Stomach (tissue), 19 donors: ENCODE results near the gene SLC16A8. TPM values are rescaled to one million over a fixed set of nuclear protein-coding genes. Genes with fewer than 3 reads are reported as not detected.

Source experiments
- DNase-seq, 2 donors: peaks; one replicate each; pipeline versions ENCODE4 v3.0.0 to v3.0.0-alpha.2; 2013 to 2019
- H3K27ac ChIP-seq, 5 donors: fragments of 200-600 bp in 4 of 5; sonication (generic) in 4 of 5; one replicate each; pipeline ENCODE4 v1.5.1; 2013 to 2019; ENCODE audit warnings: mild to moderate bottlenecking in 1 of 5, moderate library complexity in 1 of 5
- H3K27me3 ChIP-seq, 3 donors: fragments of 200-600 bp; sonication (generic); one replicate each; pipeline ENCODE4 v1.5.1; 2017 to 2019; ENCODE audit warnings: mixed run types in 1 of 3
- H3K36me3 ChIP-seq, 4 donors: fragments of 200-600 bp; sonication (generic); 1 replicate in 3 of 4; 2 replicates in 1 of 4; pipeline ENCODE4 v1.5.1; 2016 to 2019
- H3K4me1 ChIP-seq, 4 donors: fragments of 200-600 bp; sonication (generic); one replicate each; pipeline ENCODE4 v1.5.1; 2016 to 2019
- H3K4me3 ChIP-seq, 4 donors: fragments of 200-600 bp; sonication (generic) in 3 of 4; one replicate each; pipeline ENCODE4 v1.5.1; 2016 to 2019; ENCODE audit warnings: mild to moderate bottlenecking in 1 of 4
- H3K9me3 ChIP-seq, 4 donors: fragments of 200-600 bp; sonication (generic); one replicate each; pipeline ENCODE4 v1.5.1; 2016 to 2019
- EP300 ChIP-seq: sonication (generic); formaldehyde crosslinking; IDR thresholded peaks from one replicate; pipeline ENCODE4 v1.6.1; 2017; ENCODE audit warnings: antibody characterized with exemption
- POLR2A ChIP-seq, 4 donors: fragments of 450-650 bp; IDR thresholded peaks; one replicate each; pipeline ENCODE4 v1.6.1; 2016; ENCODE audit warnings: antibody characterized with exemption in 4 of 4, control low read depth in 2 of 4, mild to moderate bottlenecking in 1 of 4, moderate library complexity in 1 of 4
- POLR2AphosphoS5 ChIP-seq, 3 donors: sonication (generic); formaldehyde crosslinking; IDR thresholded peaks; one replicate each; pipeline ENCODE4 v1.6.1; 2016; ENCODE audit warnings: antibody characterized with exemption in 3 of 3
- WGBS, 5 donors: extraction: QIAGEN DNeasy Blood & Tissue Kit in 3 of 5; methylation state at CpG; one replicate each; pipeline versions ENCODE4 v1.1.5 to v1.1.7; 2013 to 2018; 5-methylcytosine and 5-hydroxymethylcytosine counted together
- intact Hi-C: fragments of 100-400 bp; cut with DNase I; formaldehyde crosslinking; loops from one replicate; pipeline ENCODE4 v1.15.1; 2023; ENCODE audit warnings: low total_unique reads
- long read RNA-seq, 10 donors: transcript quantifications; one replicate each; lab custom pipeline, GENCODE V29; 2026
- polyA plus RNA-seq, 3 donors: library from polyadenylated mRNA; stranded (reverse); fragments of 200-250 nt; gene quantifications; one replicate each; pipeline ENCODE4 v1.2.3, GENCODE V29; 2013
- total RNA-seq, 5 donors: library from RNA; depleted of rRNA; stranded (reverse); fragments of >200 nt; gene quantifications; one replicate each; pipeline versions ENCODE4 v1.1.0 to v1.2.3, GENCODE V29; 2014 to 2016
- TF ChIP-seq, protein P1 (sequence below), 7 experiments: fragments of 450-650 bp in 4 of 7; fragments of 200-600 bp in 3 of 7; sonication (generic) in 3 of 7; IDR thresholded peaks; one replicate each; pipeline ENCODE4 v1.5.1; 2016 to 2019; ENCODE audit warnings: antibody characterized with exemption in 7 of 7, control low read depth in 2 of 7, mild to moderate bottlenecking in 1 of 7
- donor health status: healthy with polysubstance abuse.
- donor health status: Bipolar disorder and iron deficiency.
- donor health status: healthy.

Gene SLC16A8, protein sequence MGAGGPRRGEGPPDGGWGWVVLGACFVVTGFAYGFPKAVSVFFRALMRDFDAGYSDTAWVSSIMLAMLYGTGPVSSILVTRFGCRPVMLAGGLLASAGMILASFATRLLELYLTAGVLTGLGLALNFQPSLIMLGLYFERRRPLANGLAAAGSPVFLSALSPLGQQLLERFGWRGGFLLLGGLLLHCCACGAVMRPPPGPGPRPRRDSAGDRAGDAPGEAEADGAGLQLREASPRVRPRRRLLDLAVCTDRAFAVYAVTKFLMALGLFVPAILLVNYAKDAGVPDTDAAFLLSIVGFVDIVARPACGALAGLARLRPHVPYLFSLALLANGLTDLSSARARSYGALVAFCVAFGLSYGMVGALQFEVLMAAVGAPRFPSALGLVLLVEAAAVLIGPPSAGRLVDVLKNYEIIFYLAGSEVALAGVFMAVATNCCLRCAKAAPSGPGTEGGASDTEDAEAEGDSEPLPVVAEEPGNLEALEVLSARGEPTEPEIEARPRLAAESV
- total RNA-seq (not detected), polyA plus RNA-seq (under 1 TPM in 1 of 3 donors, not detected in 2; 0.48 TPM)
- long read RNA-seq, donor 1 = 0 reads
- long read RNA-seq, donor 2 = 0 reads
- long read RNA-seq, donor 3 = 0 reads
- long read RNA-seq, donor 4 = 0 reads
- long read RNA-seq, donor 5 = 0 reads
- long read RNA-seq, donor 6 = 0 reads
- long read RNA-seq, donor 7 = 0 reads
- long read RNA-seq, donor 8 = 0 reads
- long read RNA-seq, donor 9 = 0 reads
- long read RNA-seq, donor 10 = 0 reads

DNA sequence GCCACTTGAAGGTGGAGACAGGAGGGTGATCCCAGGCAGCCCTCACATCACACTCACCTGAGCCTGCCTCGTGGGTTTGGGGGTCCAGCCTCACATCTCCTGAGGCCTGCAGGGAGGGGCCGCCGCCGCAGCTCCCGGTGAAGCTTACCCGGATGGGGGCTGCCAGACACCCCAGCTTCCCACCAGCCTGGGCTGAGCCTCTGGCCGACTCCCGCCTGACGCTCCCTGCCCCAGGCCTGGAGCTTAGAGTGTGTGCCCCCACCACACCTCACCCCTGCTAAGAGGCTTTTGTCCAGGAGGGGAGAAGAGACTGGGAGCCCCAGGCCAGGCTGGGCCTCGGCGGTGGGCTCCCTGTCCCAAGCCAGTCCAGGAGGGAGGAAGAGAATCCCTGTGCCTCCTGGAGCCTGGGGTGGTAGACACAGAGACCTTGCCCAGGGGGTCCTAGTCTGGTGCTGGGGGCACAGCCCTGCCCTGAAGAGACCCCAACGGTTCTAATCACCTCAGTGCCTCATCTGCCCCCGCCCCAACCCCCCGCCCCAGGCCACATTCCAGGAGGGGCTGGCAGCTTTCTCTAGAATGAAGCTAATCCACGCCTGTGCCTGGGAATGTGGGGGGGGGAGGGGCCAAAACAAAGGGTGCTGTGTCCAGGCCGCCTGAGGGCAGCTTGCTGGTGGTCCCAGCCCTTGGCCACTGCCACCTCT lies at the start of gene SLC16A8:
TSS of gene SLC16A8 (minus strand) at position 254 of the 701 bp plus-strand sequence. CDS start 1,311 bp downstream, outside the sequence.
- TF ChIP-seq EP300 (no peak), POLR2AphosphoS5 (IDR thresholded peaks at IDR 0.05) (no peak), POLR2A (IDR thresholded peaks at IDR 0.05) (no peak)
- TF ChIP-seq, protein P1, sequence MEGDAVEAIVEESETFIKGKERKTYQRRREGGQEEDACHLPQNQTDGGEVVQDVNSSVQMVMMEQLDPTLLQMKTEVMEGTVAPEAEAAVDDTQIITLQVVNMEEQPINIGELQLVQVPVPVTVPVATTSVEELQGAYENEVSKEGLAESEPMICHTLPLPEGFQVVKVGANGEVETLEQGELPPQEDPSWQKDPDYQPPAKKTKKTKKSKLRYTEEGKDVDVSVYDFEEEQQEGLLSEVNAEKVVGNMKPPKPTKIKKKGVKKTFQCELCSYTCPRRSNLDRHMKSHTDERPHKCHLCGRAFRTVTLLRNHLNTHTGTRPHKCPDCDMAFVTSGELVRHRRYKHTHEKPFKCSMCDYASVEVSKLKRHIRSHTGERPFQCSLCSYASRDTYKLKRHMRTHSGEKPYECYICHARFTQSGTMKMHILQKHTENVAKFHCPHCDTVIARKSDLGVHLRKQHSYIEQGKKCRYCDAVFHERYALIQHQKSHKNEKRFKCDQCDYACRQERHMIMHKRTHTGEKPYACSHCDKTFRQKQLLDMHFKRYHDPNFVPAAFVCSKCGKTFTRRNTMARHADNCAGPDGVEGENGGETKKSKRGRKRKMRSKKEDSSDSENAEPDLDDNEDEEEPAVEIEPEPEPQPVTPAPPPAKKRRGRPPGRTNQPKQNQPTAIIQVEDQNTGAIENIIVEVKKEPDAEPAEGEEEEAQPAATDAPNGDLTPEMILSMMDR (IDR thresholded peaks at IDR 0.05) = no peak
- Histone ChIP-seq H3K9me3 (no peaks in the 10 kb centered on the region), H3K27me3 (peaks cover 0 to 70% (median 29%) of the 10 kb centered on the region in 3 donors), H3K4me3 (no peak within 1 kb of the TSS), H3K36me3 (peaks cover 0 to 22% (median 10%) of the 10 kb centered on the region in 4 donors), H3K4me1 (peaks cover 29 to 36% (median 33%) of the 10 kb centered on the region in 4 donors), H3K27ac (no peak within 1 kb of the TSS)
- intact Hi-C loops = no loop called here
- WGBS, 5 donors = 74 to 82% (median 78%) methylated on average over 12 to 16 of the region's 16 CpGs
- DNase-seq = peak in 1 of 2 donors; percentile 13

DNA sequence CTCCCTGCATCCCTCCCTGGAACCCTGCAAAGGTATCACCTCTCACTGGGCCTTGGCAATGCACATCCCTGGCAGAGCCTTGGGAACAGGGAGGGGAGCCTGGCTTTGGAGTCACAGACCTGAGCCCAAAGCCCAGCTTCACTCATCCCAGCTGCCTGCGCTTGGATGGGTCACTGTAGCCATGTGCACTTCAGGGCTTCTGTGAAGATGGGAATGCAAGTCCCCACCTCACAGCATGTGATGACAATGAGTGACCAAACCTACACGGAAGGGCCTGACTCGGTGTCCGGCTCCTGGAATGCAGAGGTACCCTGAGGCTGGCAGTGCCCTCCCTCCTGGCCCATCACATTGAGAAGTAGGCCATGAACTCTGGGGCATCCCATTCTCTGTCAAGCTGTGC lies 49.3 kb upstream of the SLC16A8 start:
- intact Hi-C loops = no loop called here
- no peak overlapping the region for H3K4me3 ChIP-seq
- H3K36me3 ChIP-seq = peaks cover 9 to 90% (median 74%) of the 10 kb centered on the region in 4 donors
- H3K27ac ChIP-seq = no peak overlapping the region
- no peaks in the 10 kb centered on the region for H3K27me3 ChIP-seq
- TF ChIP-seq EP300 (no peak), POLR2A (IDR thresholded peaks at IDR 0.05) (no peak), POLR2AphosphoS5 (IDR thresholded peaks at IDR 0.05) (no peak)
- TF ChIP-seq, protein P1 (IDR thresholded peaks at IDR 0.05) = no peak
- H3K4me1 ChIP-seq = peaks cover 0 to 4% (median 0%) of the 10 kb centered on the region in 4 donors
- 88 to 100% (median 97%) methylated on average over 3 to 4 of the region's 4 CpGs for WGBS, 5 donors
- DNase-seq = no peak
- no peaks in the 10 kb centered on the region for H3K9me3 ChIP-seq

DNA sequence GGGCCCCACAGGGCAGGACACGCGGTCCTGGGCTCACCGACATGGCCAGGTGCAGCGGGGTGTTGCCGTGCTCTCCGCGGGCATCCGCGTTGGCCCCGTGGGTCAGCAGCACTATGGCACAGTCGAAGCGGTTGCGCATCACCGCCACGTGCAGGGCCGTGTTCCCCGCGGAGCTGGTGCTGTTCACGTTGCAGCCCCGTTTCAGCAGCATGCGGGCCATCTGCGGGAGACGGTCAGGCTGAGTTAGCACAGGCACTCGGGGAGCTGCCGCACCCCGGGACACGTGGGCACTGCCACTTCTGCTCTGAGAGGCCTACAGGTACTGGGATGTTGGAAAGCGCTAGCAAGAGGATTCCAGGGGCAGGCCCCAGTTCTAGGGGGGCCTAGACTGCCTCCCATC lies 48.8 kb upstream of the SLC16A8 start:
- TF ChIP-seq EP300 (no peak), POLR2AphosphoS5 (IDR thresholded peaks at IDR 0.05) (no peak), POLR2A (IDR thresholded peaks at IDR 0.05) (no peak)
- TF ChIP-seq, protein P1 (IDR thresholded peaks at IDR 0.05) = no peak
- Histone ChIP-seq H3K27ac (no peak overlapping the region), H3K4me3 (no peak overlapping the region), H3K36me3 (peaks cover 9 to 90% (median 74%) of the 10 kb centered on the region in 4 donors), H3K4me1 (peaks cover 0 to 4% (median 0%) of the 10 kb centered on the region in 4 donors), H3K9me3 (no peaks in the 10 kb centered on the region), H3K27me3 (no peaks in the 10 kb centered on the region)
- no peak for DNase-seq
- intact Hi-C loops = no loop called here
- 92 to 100% (median 95%) methylated on average over 3 to 28 of the region's 28 CpGs for WGBS, 5 donors

GRCh38 chr22:38132136-38132535 lies 48.2 kb upstream of the SLC16A8 start:
- DNase-seq = no peak
- peaks cover 0 to 4% (median 0%) of the 10 kb centered on the region in 4 donors for H3K4me1 ChIP-seq
- H3K9me3 ChIP-seq = no peaks in the 10 kb centered on the region
- H3K27ac ChIP-seq = no peak overlapping the region
- intact Hi-C loops = no loop called here
- no peaks in the 10 kb centered on the region for H3K27me3 ChIP-seq
- H3K36me3 ChIP-seq = peaks cover 9 to 90% (median 77%) of the 10 kb centered on the region in 4 donors
- H3K4me3 ChIP-seq = no peak overlapping the region
- WGBS, 5 donors = 89 to 92% (median 90%) methylated on average over 5 to 7 of the region's 7 CpGs
- TF ChIP-seq EP300 = no peak
- TF ChIP-seq POLR2A (IDR thresholded peaks at IDR 0.05) = no peak
- TF ChIP-seq POLR2AphosphoS5 (IDR thresholded peaks at IDR 0.05) = no peak
- TF ChIP-seq, protein P1 (IDR thresholded peaks at IDR 0.05) = no peak
